Fibroblast of lung (primary cell): Measurements from ENCODE around the gene ZBTB42. TPM values are rescaled to one million over a fixed set of nuclear protein-coding genes. Genes with fewer than 3 reads are reported as not detected.

Source experiments
- DNase-seq, 2 donors: peaks; one replicate each; pipeline versions ENCODE4 v3.0.0 to v3.0.0-alpha.2; 2010; ENCODE audit warnings: low read depth in 2 of 2
- H2AFZ ChIP-seq: 2 replicates; pipeline ENCODE4 v1.5.1; 2012; ENCODE audit warnings: low read length, control low read depth, inconsistent platforms
- H3K27ac ChIP-seq: 2 replicates; pipeline ENCODE4 v1.5.1; 2011; ENCODE audit warnings: low read length, control low read depth; ENCODE audit not compliant: insufficient read depth
- H3K27me3 ChIP-seq: 2 replicates; pipeline ENCODE4 v1.5.1; 2011; ENCODE audit warnings: mild to moderate bottlenecking, low read length; ENCODE audit not compliant: control insufficient read depth, insufficient read depth
- H3K36me3 ChIP-seq: 2 replicates; pipeline ENCODE4 v1.5.1; 2011; ENCODE audit warnings: low read length; ENCODE audit not compliant: control insufficient read depth, insufficient read depth
- H3K4me1 ChIP-seq: 2 replicates; pipeline ENCODE4 v1.5.1; 2011; ENCODE audit warnings: low read length; ENCODE audit not compliant: control insufficient read depth, insufficient read depth; ENCODE audit errors: extremely low read depth
- H3K4me2 ChIP-seq: 2 replicates; pipeline ENCODE4 v1.5.1; 2011; ENCODE audit warnings: low read length, control low read depth; ENCODE audit not compliant: insufficient read depth; ENCODE audit errors: extremely low read depth
- H3K4me3 ChIP-seq, 4 experiments: fragments of 200-600 bp in 1 of 4; sonication (generic) in 1 of 4; replicated peaks in 1 of 4; 2 replicates each; pipeline ENCODE4 v1.5.1; 2011 to 2016; ENCODE audit warnings: low read length in 4 of 4, low read depth in 3 of 4, mild to moderate bottlenecking in 3 of 4, control low read depth in 2 of 4, inconsistent platforms in 1 of 4, mixed read lengths in 1 of 4; ENCODE audit not compliant: insufficient read depth in 1 of 4; ENCODE audit errors: control extremely low read depth in 1 of 4
- H3K79me2 ChIP-seq: 2 replicates; pipeline ENCODE4 v1.5.1; 2012; ENCODE audit warnings: mild to moderate bottlenecking, low read length, inconsistent platforms; ENCODE audit not compliant: control insufficient read depth, insufficient read depth
- H3K9ac ChIP-seq: 2 replicates; pipeline ENCODE4 v1.5.1; 2011; ENCODE audit warnings: mild to moderate bottlenecking, low read length, control low read depth; ENCODE audit not compliant: insufficient read depth
- H3K9me3 ChIP-seq: 2 replicates; pipeline ENCODE4 v1.5.1; 2012; ENCODE audit warnings: low read depth, low read length; ENCODE audit not compliant: control insufficient read depth, insufficient read depth
- H4K20me1 ChIP-seq: 2 replicates; pipeline ENCODE4 v1.5.1; 2011; ENCODE audit warnings: low read length; ENCODE audit not compliant: control insufficient read depth, insufficient read depth; ENCODE audit errors: extremely low read depth
- EZH2 ChIP-seq: IDR thresholded peaks from 2 replicates; pipeline ENCODE4 v1.5.1; 2012; ENCODE audit warnings: low read length, control low read depth, mild to moderate bottlenecking; ENCODE audit errors: missing control alignments
- polyA plus RNA-seq, 2 donors: library from polyadenylated mRNA; depleted of rRNA in 1 of 2; stranded (reverse) in 1 of 2; unstranded in 1 of 2; fragments of >200 nt; gene quantifications; 2 replicates each; pipeline ENCODE4 v1.2.1, GENCODE V29; 2011 to 2012; ENCODE audit warnings: missing spikeins in 1 of 2
- total RNA-seq: library from RNA; depleted of rRNA; stranded (reverse); fragments of >200 nt; gene quantifications from 2 replicates; pipeline ENCODE4 v1.2.1, GENCODE V29; 2014
- TF ChIP-seq, protein P1 (sequence below), 2 donors: IDR thresholded peaks in 1 of 2; conservative IDR thresholded peaks in 1 of 2; 1 replicate in 1 of 2; 2 replicates in 1 of 2; pipeline ENCODE4 v1.5.1; 2011 to 2012; ENCODE audit warnings: low read length in 2 of 2, control low read depth in 1 of 2, inconsistent platforms in 1 of 2, low read depth in 1 of 2, mild to moderate bottlenecking in 1 of 2

The ZBTB42 gene
- total and polyA plus RNA-seq, 2 donors (not counting 1 experiment from before 2014, with no cell fraction given), result 1.1 to 2.3 TPM

DNA sequence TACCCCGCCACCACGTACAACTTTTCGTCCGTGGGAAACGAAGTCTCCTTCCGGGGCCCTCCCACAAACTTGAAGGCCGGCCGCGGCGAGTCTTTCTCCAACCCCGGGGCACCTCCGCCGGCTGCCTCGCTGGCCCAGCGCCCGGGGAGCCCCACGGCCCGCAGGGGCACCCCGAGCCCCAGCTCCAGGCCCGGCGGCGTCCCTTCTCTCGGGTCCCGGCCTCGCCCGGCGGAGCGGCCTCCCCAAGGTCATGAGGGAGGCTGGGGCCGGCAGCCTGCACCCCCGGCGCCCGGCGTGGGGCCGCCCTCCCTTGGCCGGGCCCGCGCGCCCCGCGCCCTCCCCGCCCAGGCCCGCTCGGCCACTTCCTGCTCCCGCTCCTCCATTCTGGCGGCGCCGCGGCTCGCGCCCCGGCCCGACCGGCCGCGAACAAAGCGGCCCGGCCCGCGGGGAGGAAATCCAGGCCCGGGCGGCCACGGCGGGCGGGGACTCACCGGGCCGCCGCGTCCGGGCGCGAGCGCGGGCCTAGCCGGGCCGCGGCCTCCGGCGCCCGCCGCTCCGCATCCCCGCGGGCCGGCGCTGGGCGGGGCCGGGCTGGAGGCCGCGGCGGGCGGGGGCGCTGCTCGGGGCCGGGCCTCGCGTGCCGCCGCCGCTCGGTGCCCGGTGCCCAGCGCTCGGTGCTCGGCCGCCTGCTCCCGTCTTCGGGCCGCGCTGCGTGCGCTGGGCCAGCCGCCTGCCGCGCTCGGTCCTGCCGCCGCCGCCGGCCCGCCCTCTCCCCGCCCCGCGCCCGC lies 5.7 kb upstream of the ZBTB42 start, which contains the start of gene AKT1:
Gene AKT1 (minus strand): TSS at position 756 of the 788 bp plus-strand sequence. CDS start 3,105 bp downstream, outside the sequence.
- no peak for DNase-seq

DNA sequence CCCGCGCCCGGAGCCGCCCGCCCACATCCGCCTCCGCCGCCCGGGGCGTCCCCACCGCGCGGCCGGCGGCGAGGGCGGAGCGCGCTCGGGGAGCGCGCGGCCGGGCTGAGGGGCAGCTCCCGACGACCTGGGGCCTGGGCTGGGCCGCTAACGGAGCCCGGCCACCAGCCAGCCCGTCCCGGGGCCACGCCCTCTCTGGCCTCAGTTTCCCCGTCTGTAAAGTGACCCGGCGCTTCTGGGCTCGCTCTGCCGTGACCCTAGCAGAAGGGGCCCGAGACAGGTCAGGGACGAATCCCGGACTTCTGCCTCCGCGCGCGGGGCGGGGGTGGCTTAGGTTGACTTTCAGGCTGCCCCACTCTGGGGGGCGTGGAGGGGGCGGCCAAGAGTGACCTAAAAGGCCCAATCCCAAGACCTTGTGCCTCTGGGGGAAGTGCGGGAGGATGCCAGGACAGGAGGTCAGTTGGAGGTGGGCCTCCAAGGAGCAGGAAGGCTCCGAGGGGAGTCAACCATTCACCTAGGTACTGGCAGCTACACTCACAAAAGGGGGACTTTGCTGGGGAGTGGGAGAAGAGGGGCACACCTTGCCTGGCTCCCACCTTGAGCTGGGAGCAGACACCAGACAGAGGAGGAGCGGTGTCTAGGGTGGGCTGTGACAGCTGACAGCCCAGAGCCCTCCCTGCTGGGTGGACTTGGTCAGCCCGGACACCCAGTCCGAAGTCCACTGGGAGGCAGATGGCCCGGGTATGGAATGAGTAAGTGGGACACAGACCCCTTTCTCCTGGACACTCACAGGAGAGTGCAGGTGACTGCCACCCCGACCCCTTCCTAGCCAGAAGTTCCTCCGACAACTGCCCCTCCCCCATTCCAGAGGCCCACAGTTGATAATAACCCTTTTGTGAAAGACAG lies 4.9 kb upstream of the ZBTB42 start:
- Histone ChIP-seq H3K9me3 (no peaks in the 10 kb centered on the region), H3K9ac (peak overlapping the region; percentile 40), H3K27me3 (no peaks in the 10 kb centered on the region), H2AFZ (no peak overlapping the region), H3K4me2 (peak overlapping the region; percentile 63), H3K4me1 (peaks cover 9% of the 10 kb centered on the region), H3K79me2 (peaks cover 39% of the 10 kb centered on the region), H3K27ac (peak overlapping the region; percentile 25), H4K20me1 (no peaks in the 10 kb centered on the region), H3K4me3 (peak overlapping the region; percentile 28 to 58 (median 34)), H3K36me3 (peaks cover 5% of the 10 kb centered on the region)
- peak in 1 of 2 donors; percentile 31 for DNase-seq
- TF ChIP-seq EZH2, result no peak
- TF ChIP-seq, protein P1, sequence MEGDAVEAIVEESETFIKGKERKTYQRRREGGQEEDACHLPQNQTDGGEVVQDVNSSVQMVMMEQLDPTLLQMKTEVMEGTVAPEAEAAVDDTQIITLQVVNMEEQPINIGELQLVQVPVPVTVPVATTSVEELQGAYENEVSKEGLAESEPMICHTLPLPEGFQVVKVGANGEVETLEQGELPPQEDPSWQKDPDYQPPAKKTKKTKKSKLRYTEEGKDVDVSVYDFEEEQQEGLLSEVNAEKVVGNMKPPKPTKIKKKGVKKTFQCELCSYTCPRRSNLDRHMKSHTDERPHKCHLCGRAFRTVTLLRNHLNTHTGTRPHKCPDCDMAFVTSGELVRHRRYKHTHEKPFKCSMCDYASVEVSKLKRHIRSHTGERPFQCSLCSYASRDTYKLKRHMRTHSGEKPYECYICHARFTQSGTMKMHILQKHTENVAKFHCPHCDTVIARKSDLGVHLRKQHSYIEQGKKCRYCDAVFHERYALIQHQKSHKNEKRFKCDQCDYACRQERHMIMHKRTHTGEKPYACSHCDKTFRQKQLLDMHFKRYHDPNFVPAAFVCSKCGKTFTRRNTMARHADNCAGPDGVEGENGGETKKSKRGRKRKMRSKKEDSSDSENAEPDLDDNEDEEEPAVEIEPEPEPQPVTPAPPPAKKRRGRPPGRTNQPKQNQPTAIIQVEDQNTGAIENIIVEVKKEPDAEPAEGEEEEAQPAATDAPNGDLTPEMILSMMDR (conservative IDR thresholded peaks at IDR 0.05 in 1 of 2, IDR thresholded peaks at IDR 0.05 in 1 of 2; ENCODE audit: low read depth in 1 of 2, low read length in 2 of 2), result no peak

More for the DNA sequence above, 5.7 kb upstream of the ZBTB42 start, which contains the start of gene AKT1:
- peak within 1 kb of the TSS; percentile 62 to 75 (median 66) for H3K4me3 ChIP-seq
- peak within 1 kb of the TSS; percentile 69 for H3K27ac ChIP-seq
- TF ChIP-seq, protein P1 (conservative IDR thresholded peaks at IDR 0.05 in 1 of 2, IDR thresholded peaks at IDR 0.05 in 1 of 2; ENCODE audit: low read depth in 1 of 2, low read length in 2 of 2), result no peak
- TF ChIP-seq EZH2, result no peak
- H2AFZ ChIP-seq, result no peak within 1 kb of the TSS
- H3K4me2 ChIP-seq, result peak within 1 kb of the TSS; percentile 76
- no peaks in the 10 kb centered on the region for H3K27me3 ChIP-seq
- H3K9ac ChIP-seq, result peak within 1 kb of the TSS; percentile 70
- no peaks in the 10 kb centered on the region for H3K9me3 ChIP-seq
- H3K36me3 ChIP-seq, result peaks cover 10% of the 10 kb centered on the region
- peaks cover 44% of the 10 kb centered on the region for H3K79me2 ChIP-seq
- H4K20me1 ChIP-seq, result no peaks in the 10 kb centered on the region
- H3K4me1 ChIP-seq, result peaks cover 9% of the 10 kb centered on the region

DNA sequence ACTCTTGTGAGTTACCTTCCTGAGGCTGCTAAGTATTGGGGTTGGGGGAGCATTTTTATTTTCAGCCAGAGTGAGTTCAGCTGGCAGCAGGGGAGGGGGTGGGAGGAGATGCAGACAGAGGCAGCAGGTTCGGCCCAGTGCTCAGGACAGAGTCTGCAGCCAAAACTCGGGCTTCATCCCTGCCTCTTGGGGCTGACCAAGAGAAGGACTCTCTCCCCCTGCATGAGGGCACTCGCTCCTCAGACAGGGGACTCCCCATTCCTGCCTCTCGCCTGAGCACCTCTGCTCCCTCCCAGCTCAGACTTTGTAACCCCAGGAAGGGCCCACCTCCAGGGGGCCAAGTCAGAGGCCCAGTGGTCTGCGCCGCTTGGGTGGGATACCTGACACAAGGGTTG lies 4.2 kb upstream of the ZBTB42 start:
- Histone ChIP-seq H3K79me2 (peaks cover 32% of the 10 kb centered on the region), H3K4me2 (no peak overlapping the region), H3K27ac (no peak overlapping the region), H3K9me3 (no peaks in the 10 kb centered on the region), H4K20me1 (no peaks in the 10 kb centered on the region), H2AFZ (no peak overlapping the region), H3K9ac (no peak overlapping the region), H3K4me1 (peaks cover 12% of the 10 kb centered on the region), H3K4me3 (no peak overlapping the region), H3K36me3 (peaks cover 2% of the 10 kb centered on the region), H3K27me3 (no peaks in the 10 kb centered on the region)
- no peak for DNase-seq
- TF ChIP-seq, protein P1 (conservative IDR thresholded peaks at IDR 0.05 in 1 of 2, IDR thresholded peaks at IDR 0.05 in 1 of 2; ENCODE audit: low read depth in 1 of 2, low read length in 2 of 2), result no peak
- no peak for TF ChIP-seq EZH2
